Central memory CD4-positive, alpha-beta T cell (primary cell): ENCODE data around the gene MTFR2.
A peak's percentile ranks its signal among the peaks of the same experiment; 100 is the strongest.
"Not testable (repeated sequence)": the region's sequence is repeated elsewhere in the genome, so short reads cannot be mapped to it uniquely, and the experiment has no call there.

Experiments
- DNase-seq: peaks from one replicate; pipeline ENCODE4 v3.0.0; 2022

The MTFR2 gene

DNA sequence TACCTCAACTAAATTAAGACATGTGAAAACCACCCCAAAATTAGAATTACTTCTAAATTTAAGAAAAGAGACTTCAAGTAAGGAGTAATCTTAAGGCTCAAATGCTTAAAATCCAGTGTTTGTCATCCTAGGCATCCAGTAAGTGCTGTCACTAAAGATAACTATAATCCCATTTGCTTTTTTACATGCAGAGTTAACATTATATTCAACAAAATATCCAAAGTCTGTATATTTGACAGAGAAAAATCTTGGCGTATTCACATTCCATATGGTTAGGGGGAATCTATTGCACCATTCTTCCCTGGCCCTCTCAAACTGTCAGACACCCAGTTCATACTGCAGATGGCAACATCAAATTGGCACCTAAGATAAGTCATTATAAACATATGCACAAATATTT lies 17.4 kb downstream of the MTFR2 start:
- DNase-seq, result no peak

DNA sequence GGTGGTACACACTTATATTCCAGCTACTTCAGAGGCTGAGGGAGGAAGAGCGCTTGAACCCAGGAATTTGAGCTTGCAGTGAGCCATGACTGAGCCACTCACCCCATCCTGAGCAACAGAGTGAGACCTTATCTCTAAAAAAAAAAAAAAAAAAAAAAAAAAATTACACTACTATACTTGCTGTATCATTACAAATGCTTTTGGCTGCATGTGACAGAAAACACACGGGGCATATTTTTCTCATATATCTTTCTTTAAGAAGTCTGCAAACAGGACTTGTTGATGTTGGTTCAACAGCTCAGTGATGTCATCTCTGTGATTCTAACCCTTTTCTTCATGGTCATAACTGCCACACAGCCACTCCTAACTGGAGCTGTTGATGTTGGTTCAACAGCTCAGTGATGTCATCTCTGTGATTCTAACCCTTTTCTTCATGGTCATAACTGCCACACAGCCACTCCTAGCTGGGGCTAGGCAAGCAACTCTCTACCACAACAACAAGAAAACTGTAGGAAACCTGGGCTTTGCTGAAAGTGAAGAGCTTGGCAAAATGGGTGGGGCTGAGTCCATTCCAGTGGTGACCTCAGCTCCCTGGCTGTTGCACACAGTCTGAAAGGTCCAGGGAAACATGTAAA lies 19.8 kb downstream of the MTFR2 start:
- DNase-seq, result no peak

DNA sequence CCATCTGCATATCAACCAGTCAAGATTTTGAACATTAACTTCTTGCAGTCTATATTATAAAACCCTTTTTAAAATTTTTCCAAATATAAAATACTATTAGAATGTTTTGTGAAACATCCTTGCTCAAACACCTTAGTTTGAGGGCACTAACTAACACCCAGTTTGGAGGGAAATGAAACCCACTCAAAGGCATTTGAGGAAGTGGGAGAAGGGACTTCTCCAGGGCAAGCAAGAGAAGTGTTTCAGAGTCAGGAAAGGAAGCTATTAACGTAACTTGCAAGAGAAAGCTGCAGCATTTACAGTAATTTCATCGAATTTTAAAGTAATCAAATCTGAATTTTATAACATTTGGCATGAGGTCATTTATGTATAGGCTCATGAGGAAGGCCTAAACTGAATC lies 21.3 kb downstream of the MTFR2 start:
- DNase-seq, result no peak

DNA sequence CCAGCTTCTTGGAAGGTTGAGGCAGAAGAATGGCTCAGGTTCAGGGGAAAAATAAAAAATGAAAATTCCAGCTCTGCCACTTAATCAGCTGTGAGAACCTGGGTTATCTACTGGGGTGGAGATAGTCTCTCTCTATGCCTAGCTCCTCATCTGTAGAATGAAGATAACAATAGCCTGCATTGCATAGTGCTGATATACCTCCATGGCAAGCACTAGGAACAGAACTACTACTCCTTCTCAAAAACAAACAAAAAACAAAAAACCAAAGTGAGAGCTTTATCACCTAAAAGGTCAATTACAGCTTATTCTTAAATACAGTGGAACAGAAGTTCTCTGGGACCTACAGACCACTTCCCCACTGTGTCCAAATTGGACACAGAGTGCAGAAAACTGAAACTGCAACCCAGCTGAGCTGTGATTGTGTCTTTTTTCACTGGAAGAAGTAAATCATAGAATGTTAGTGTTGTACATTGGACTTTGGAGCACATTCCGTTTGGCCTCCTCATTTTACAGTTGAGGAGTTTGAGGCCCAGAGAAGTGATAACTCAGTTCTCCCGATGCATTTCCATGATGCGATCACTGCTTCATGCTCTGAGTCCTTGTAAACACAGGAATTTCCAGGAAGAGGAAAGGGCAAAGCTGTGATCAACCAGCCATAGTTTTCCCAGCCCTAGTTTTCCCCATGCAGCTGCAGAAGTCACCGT lies 23.3 kb downstream of the MTFR2 start:
- no peak for DNase-seq

GRCh38 chr6:136226027-136226673 lies 24.0 kb downstream of the MTFR2 start:
- DNase-seq, result peak; percentile 46

DNA sequence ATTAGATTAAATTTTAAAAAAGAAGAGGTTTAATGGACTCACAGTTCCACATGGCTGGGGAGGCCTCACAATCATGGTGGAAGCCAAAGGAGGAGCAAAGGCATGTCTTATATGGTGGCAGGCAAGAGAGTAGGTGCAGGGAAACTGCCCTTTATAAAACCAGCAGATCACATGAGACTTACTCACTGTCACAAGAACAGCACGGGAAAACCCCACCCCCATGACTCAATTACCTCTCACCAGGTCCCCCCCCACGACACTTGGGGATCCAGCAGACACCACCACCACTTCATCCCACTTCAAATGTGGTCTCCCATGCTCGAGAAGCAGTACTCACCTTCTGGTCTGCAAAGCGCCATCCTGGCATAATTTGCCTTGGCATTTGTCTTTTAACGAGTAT lies 24.6 kb downstream of the MTFR2 start:
- no peak for DNase-seq

DNA sequence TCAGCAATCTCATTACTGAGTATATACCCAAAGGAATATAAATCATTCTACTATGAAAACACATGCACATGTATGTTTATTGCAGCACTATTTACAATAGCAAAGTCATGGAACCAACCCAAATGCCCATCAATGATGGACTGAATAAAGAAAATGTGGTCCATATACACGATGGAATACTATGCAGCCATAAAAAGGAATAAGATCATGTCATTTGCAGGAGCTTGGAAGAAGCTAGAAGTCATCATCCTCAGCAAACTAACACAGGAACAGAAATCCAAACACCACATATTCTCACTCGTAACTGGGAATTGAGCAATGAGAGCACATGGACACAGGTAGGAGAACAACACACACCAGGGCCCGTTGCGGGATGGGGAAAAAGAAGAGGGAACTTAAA lies 25.1 kb downstream of the MTFR2 start:
- DNase-seq, result not testable (repeated sequence)

DNA sequence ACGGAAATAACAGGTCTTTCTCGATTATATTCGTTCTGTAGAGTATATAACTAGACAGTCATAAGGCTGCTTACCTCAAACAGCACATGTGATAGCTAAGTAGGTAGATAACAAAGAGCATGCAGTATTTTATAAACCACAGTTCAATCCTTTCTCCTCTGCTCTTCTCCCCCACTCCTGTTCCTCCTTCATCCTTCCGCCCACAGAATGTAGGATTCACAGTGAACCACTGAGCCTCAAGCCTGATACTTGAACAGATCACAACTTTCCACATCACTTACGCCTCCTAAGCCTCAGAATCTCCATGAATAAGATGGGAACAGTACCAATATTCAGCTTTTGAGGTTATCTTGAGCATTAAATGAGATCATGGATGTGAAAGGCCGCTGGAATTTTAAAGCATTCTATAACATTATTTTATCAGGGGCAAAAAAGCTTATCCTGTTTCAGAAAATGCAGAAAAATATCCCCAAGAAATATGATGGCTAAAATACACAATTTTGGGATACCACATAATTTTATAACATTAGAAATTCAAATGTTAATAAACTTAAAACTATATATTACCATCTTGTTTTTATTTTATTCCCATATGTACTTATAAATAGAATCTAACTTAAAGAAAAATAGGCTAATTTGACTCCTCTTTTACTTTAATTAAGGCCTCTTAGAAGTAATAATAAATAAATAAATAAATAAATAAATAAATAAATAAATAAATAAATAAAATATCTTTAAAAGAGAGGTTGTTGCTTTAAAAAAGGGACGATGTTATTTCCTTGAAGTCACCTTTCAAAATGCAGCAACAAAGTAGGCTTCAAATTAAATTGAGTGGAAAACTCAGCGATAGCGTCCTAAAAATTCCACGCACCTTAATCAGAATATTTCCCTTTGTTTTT lies 33.4 kb downstream of the MTFR2 start:
- DNase-seq, result no peak

DNA sequence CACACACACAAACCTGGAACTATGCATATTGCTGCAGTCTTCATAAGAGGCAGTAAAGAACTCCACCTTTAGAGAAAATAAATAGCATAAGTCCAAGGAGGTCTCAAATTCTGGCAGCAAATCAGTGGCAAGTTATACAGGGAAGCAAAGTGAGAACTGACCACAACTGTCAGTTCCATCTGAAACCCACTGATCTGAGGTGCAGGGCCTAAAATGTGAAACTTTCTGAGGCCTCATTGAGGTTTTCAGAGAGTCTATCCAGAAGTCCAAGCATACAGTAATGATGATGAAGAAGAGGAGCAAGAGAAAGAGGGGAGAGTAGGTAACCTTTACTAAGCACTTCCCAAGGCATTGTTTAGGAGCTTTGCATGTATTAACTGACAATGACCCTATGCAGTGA lies 36.3 kb downstream of the MTFR2 start:
- DNase-seq, result no peak

- no peak for DNase-seq
These were observed 37.0 kb downstream of the MTFR2 start for GRCh38 chr6:136213012-136213539.

- no peak for DNase-seq
These were observed 37.5 kb downstream of the MTFR2 start for GRCh38 chr6:136212608-136213007.

- no peak for DNase-seq
These were observed 39.5 kb downstream of the MTFR2 start for GRCh38 chr6:136210398-136211165.

- DNase-seq, result no peak
These were observed 40.6 kb downstream of the MTFR2 start for GRCh38 chr6:136209496-136209895.

GRCh38 chr6:136208783-136209182 lies 41.3 kb downstream of the MTFR2 start:
- DNase-seq, result no peak

DNA sequence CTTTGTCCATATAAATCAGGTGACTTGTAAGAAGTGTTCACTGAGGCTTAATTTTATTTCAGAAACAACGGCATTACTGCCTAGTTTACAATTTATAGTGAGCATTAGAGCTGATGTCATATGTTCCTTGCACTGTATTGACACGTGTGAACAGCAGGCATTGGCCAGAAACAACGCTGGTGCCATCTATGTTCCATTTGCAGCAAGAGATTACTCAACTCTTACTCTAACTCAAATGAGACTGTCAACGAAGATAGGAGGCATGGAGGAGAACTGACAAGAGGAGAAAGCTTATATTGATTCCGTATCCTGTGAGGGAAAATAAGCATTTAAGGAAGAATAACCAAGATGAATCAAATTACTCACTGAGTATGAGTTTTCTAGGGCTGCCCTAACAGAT lies 48.4 kb downstream of the MTFR2 start:
- DNase-seq, result no peak

DNA sequence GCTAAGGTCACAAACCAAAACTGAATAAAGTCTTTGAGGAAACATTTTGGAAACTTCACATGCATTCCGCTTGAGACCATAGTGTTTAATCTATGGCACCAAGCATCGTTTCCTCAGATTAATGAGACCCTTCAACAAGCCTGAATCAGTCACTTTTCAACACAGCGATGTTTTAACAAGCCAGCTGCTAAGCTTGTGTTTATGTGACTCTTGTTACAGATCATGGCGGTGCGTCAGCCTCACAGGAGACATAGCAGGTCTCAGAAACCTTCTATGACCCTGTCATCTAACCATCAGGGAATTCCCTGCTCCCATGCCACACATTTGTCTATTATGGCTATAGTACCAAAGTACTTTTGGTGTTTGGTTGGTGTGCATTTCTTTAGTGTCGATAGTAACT lies 57.2 kb downstream of the MTFR2 start:
- DNase-seq, result no peak

DNA sequence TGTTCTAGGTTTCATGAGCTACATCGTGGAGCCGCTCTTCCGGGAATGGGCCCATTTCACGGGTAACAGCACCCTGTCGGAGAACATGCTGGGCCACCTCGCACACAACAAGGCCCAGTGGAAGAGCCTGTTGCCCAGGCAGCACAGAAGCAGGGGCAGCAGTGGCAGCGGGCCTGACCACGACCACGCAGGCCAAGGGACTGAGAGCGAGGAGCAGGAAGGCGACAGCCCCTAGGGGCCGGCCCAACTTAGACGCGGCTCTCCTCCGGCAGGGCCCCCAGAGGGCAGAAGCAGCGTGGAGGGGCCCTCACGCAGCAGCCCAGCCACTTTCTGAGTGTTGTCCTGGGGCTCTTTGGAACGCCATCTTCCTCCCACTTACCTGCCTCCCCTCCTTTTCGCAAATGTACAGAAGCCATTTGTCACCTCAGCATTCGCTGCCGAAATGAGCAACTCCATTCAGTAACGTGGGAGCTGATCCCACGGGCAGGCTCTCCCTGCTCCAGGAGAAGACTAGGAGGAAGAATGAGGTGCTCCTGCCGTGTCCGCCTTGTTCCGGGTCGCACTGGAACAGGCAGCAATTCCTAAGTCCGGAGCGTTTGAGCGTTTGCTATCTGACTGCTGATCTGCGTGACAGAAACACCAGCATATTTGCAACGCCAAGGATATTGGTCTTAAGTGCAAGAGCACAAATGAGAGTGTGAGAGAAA lies 58.4 kb downstream of the MTFR2 start:
- DNase-seq, result no peak

DNA sequence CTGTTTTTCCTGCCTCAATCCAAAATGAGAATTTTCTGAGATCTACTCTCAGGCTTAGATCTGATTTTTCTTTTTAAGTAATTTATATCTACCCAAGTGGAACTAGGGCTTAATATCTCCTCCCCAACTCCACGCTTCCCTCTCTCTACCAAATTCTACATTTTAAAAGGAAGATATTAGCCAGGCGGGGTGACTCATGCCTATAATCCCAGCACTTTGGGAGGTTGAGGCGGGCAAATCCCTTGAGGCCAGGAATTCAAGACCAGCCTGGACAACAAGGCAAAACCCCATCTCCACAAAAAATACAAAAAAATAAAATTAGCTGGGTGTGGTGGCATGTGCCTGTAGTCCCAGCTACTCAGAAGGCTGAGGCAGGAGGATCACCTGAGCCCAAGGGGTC lies 61.0 kb downstream of the MTFR2 start:
- DNase-seq, result no peak

GRCh38 chr6:136188486-136188885 lies 61.6 kb downstream of the MTFR2 start:
- DNase-seq, result no peak

- no peak for DNase-seq
These were observed 63.7 kb downstream of the MTFR2 start for GRCh38 chr6:136186363-136186762.

DNA sequence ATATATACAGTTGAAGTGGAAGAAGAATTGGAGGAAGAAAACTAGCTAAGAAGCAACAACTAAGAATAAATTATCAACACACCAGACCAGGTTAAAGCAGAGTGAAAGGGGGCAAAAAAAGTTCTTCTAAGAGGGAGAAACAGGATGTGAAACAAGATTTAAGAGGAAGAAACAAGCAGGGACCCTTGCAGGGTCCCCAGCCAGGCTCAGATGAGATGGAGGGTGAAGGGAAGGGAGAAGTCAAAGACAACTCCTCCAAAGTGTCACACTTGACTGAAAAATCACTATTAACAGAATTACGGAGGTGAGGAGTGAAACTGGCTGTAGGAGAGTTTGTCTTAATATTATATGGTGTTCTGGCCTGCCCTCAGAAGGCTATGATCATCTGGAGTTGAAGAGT lies 65.4 kb downstream of the MTFR2 start:
- no peak for DNase-seq

GRCh38 chr6:136181861-136182260 lies 68.2 kb downstream of the MTFR2 start:
- no peak for DNase-seq
